Lower leg skin (tissue), 3 donors: ENCODE measurements around the gene RERE.

ENCODE experiments used
- CTCF ChIP-seq, 3 donors: fragments of 450-650 bp; IDR thresholded peaks; one replicate each; pipeline ENCODE4 v1.5.1; 2016; ENCODE audit warnings: antibody characterized with exemption in 3 of 3, mild to moderate bottlenecking in 3 of 3, moderate library complexity in 2 of 3
- POLR2A ChIP-seq, 2 donors: fragments of 450-650 bp; IDR thresholded peaks; one replicate each; pipeline ENCODE4 v1.6.1; 2016 to 2017; ENCODE audit warnings: antibody characterized with exemption in 2 of 2, mild to moderate bottlenecking in 1 of 2, moderate library complexity in 1 of 2

- no peak for TF ChIP-seq CTCF (IDR thresholded peaks at IDR 0.05)
- TF ChIP-seq POLR2A (IDR thresholded peaks at IDR 0.05) = no peak
Measured at GRCh38 chr1:8642114-8642513, 175.3 kb downstream of the RERE start.
